NAMALWA (cell line): ENCODE data around the gene SIGLEC11.
"Not testable (repeated sequence)": the region's sequence is repeated elsewhere in the genome, so short reads cannot be mapped to it uniquely, and the experiment has no call there.

Source experiments
- DNase-seq: peaks from one replicate; pipeline ENCODE4 v3.0.0-alpha.2; 2015; ENCODE audit warnings: low spot score

The SIGLEC11 gene

GRCh38 chr19:49950956-49951526, 9.9 kb downstream of the SIGLEC11 start:
- DNase-seq, result no peak

GRCh38 chr19:49950590-49950948, 10.4 kb downstream of the SIGLEC11 start:
- no peak for DNase-seq

GRCh38 chr19:49949742-49950589, 11.0 kb downstream of the SIGLEC11 start:
- no peak for DNase-seq

GRCh38 chr19:49946415-49946814, 14.6 kb downstream of the SIGLEC11 start:
- no peak for DNase-seq

GRCh38 chr19:49944567-49944966, 16.4 kb downstream of the SIGLEC11 start:
- DNase-seq, result not testable (repeated sequence)

GRCh38 chr19:49940482-49940791, 20.5 kb downstream of the SIGLEC11 start:
- no peak for DNase-seq

- peak; percentile 54 for DNase-seq
Observed at GRCh38 chr19:49939721-49940481, 21.1 kb downstream of the SIGLEC11 start.

GRCh38 chr19:49938662-49939061, 22.3 kb downstream of the SIGLEC11 start:
- no peak for DNase-seq

GRCh38 chr19:49937750-49938381, 23.1 kb downstream of the SIGLEC11 start:
- DNase-seq, result peak; percentile 83

GRCh38 chr19:49936549-49936948, 24.4 kb downstream of the SIGLEC11 start:
- peak; percentile 38 for DNase-seq

GRCh38 chr19:49933643-49934042, 27.3 kb downstream of the SIGLEC11 start:
- DNase-seq, result no peak

- no peak for DNase-seq
Observed at GRCh38 chr19:49932731-49933131, 28.2 kb downstream of the SIGLEC11 start.

GRCh38 chr19:49932041-49932451, 28.9 kb downstream of the SIGLEC11 start:
- DNase-seq, result no peak

GRCh38 chr19:49931293-49932040, 29.5 kb downstream of the SIGLEC11 start:
- DNase-seq, result no peak

GRCh38 chr19:49930483-49931011, 30.4 kb downstream of the SIGLEC11 start:
- DNase-seq, result peak; percentile 56

GRCh38 chr19:49929611-49930482, 31.1 kb downstream of the SIGLEC11 start:
- peak; percentile 97 for DNase-seq

GRCh38 chr19:49929121-49929610, 31.8 kb downstream of the SIGLEC11 start, which contains the start of the genes ATF5 and NUP62:
Gene ATF5 (plus strand): TSS chr19:49929205. CDS start chr19:49930851, 1,646 bp downstream.
Gene NUP62 (minus strand): TSS chr19:49929504. CDS start chr19:49909807, 19,697 bp downstream.
- peak; percentile 71 for DNase-seq

GRCh38 chr19:49927526-49928264, 33.3 kb downstream of the SIGLEC11 start:
- DNase-seq, result no peak

GRCh38 chr19:49926515-49926914, 34.5 kb downstream of the SIGLEC11 start:
- no peak for DNase-seq
